Measurements from ENCODE around the gene PGP.

Gene PGP

GRCh38 chr16:2237102-2237482 is 22.5 kb upstream of the PGP start:
- no peak for DNase-seq (ENCODE audit: low read depth)

- DNase-seq (ENCODE audit: low read depth), result no peak
Observed at GRCh38 chr16:2236337-2237101, 21.9 kb upstream of the PGP start, which contains the start of gene DNASE1L2. Gene DNASE1L2 (plus strand): TSS chr16:2236444. CDS start chr16:2236817, 373 bp downstream.

GRCh38 chr16:2235695-2236336 is 21.2 kb upstream of the PGP start:
- no peak for DNase-seq (ENCODE audit: low read depth)

- no peak for DNase-seq (ENCODE audit: low read depth)
Observed at GRCh38 chr16:2235234-2235651, 20.6 kb upstream of the PGP start.

GRCh38 chr16:2234813-2235170 is 20.2 kb upstream of the PGP start:
- no peak for DNase-seq (ENCODE audit: low read depth)

- DNase-seq (ENCODE audit: low read depth), result no peak
Observed at GRCh38 chr16:2233872-2234812, 19.5 kb upstream of the PGP start.

- no peak for DNase-seq (ENCODE audit: low read depth)
Observed at GRCh38 chr16:2233046-2233775, 18.6 kb upstream of the PGP start.

GRCh38 chr16:2232094-2232990 is 17.7 kb upstream of the PGP start:
- no peak for DNase-seq (ENCODE audit: low read depth)

GRCh38 chr16:2231016-2231931 is 16.6 kb upstream of the PGP start:
- DNase-seq (ENCODE audit: low read depth), result no peak

GRCh38 chr16:2230376-2230775 is 15.7 kb upstream of the PGP start:
- DNase-seq (ENCODE audit: low read depth), result no peak

- no peak for DNase-seq (ENCODE audit: low read depth)
Observed at GRCh38 chr16:2229632-2230250, 15.1 kb upstream of the PGP start.

GRCh38 chr16:2229091-2229490 is 14.5 kb upstream of the PGP start:
- DNase-seq (ENCODE audit: low read depth), result no peak

GRCh38 chr16:2228161-2228824 is 13.7 kb upstream of the PGP start:
- DNase-seq (ENCODE audit: low read depth), result no peak

GRCh38 chr16:2226918-2227317 is 12.3 kb upstream of the PGP start:
- no peak for DNase-seq (ENCODE audit: low read depth)

GRCh38 chr16:2226245-2226793 is 11.7 kb upstream of the PGP start:
- DNase-seq (ENCODE audit: low read depth), result no peak

GRCh38 chr16:2223942-2224486 is 9.4 kb upstream of the PGP start:
- no peak for DNase-seq (ENCODE audit: low read depth)

- peak; percentile 99 for DNase-seq (ENCODE audit: low read depth)
Observed at GRCh38 chr16:2223221-2223941, 8.7 kb upstream of the PGP start, which contains the start of gene E4F1. Gene E4F1 (plus strand): TSS chr16:2223591. CDS start chr16:2223614, 23 bp downstream.

Measured in stimulated activated CD8-positive, alpha-beta memory T cell treated with anti-CD3 and anti-CD28 coated beads, Interleukin-7, amount 100 ng/mL, for 24 hours (primary cell).